Sigmoid colon (tissue), 7 donors: ENCODE results near the gene TERB2. TPM values are rescaled to one million over a fixed set of nuclear protein-coding genes. Genes with fewer than 3 reads are reported as not detected.

Experiments used
- DNase-seq: peaks from one replicate; pipeline ENCODE4 v3.0.0-alpha.2; 2019
- H3K27ac ChIP-seq, 4 donors: fragments of 200-600 bp; sonication (generic); one replicate each; pipeline ENCODE4 v1.5.1; 2016 to 2019; ENCODE audit warnings: mild to moderate bottlenecking in 1 of 4
- H3K27me3 ChIP-seq, 3 donors: fragments of 200-600 bp; sonication (generic); one replicate each; pipeline ENCODE4 v1.5.1; 2019; ENCODE audit warnings: mild to moderate bottlenecking in 1 of 3
- H3K36me3 ChIP-seq, 4 donors: fragments of 200-600 bp; sonication (generic); one replicate each; pipeline ENCODE4 v1.5.1; 2016 to 2019
- H3K4me1 ChIP-seq, 4 donors: fragments of 200-600 bp; sonication (generic); one replicate each; pipeline ENCODE4 v1.5.1; 2017 to 2019
- H3K4me3 ChIP-seq, 4 donors: fragments of 200-600 bp; sonication (generic); one replicate each; pipeline ENCODE4 v1.5.1; 2017 to 2019; ENCODE audit warnings: mild to moderate bottlenecking in 2 of 4, moderate library complexity in 1 of 4
- H3K9me3 ChIP-seq, 4 donors: fragments of 200-600 bp in 3 of 4; sonication (generic) in 3 of 4; one replicate each; pipeline versions ENCODE4 v1.5.1 to v1.6.1; 2013 to 2019
- CTCF ChIP-seq, 4 experiments: fragments of 450-650 bp in 3 of 4; fragments of 200-600 bp in 1 of 4; IDR thresholded peaks; one replicate each; pipeline ENCODE4 v1.5.1; 2016 to 2019; ENCODE audit warnings: antibody characterized with exemption in 4 of 4, mild to moderate bottlenecking in 3 of 4, moderate library complexity in 2 of 4
- EP300 ChIP-seq, 4 donors: sonication (generic); formaldehyde crosslinking; IDR thresholded peaks; one replicate each; pipeline ENCODE4 v1.6.1; 2017; ENCODE audit warnings: antibody characterized with exemption in 4 of 4
- POLR2A ChIP-seq, 2 donors: fragments of 450-650 bp; IDR thresholded peaks; one replicate each; pipeline ENCODE4 v1.6.1; 2016; ENCODE audit warnings: antibody characterized with exemption in 2 of 2, mild to moderate bottlenecking in 2 of 2, moderate library complexity in 2 of 2
- POLR2AphosphoS5 ChIP-seq, 4 donors: sonication (generic); formaldehyde crosslinking; IDR thresholded peaks; one replicate each; pipeline ENCODE4 v1.6.1; 2017; ENCODE audit warnings: antibody characterized with exemption in 4 of 4
- WGBS, 2 donors: extraction: QIAGEN DNeasy Blood & Tissue Kit; methylation state at CpG; one replicate each; pipeline ENCODE4 v1.1.7; 2013; 5-methylcytosine and 5-hydroxymethylcytosine counted together
- intact Hi-C: fragments of 100-400 bp; cut with DNase I; formaldehyde crosslinking; loops from one replicate; pipeline ENCODE4 v1.15.1; 2023
- polyA plus RNA-seq, 3 donors: library from polyadenylated mRNA; stranded (reverse); fragments of 200-250 nt; gene quantifications; one replicate each; pipeline ENCODE4 v1.2.3, GENCODE V29; 2013
- small RNA-seq, 3 donors: library from RNA; depleted of rRNA; stranded (forward); fragments of <200 nt; gene quantifications; one replicate each; pipeline ENCODE3, GENCODE V24; 2016
- total RNA-seq, 4 donors: library from RNA; depleted of rRNA; stranded (reverse); fragments of >200 nt; gene quantifications; one replicate each; pipeline ENCODE4 v1.1.0, GENCODE V29; 2016
- donor health status: healthy with polysubstance abuse.
- donor health status: Bipolar disorder and iron deficiency.
- donor health status: healthy.

TERB2 gene
- total and polyA plus RNA-seq, 7 donors: not detected

- Histone ChIP-seq H3K27ac (no peak overlapping the region), H3K9me3 (no peaks in the 10 kb centered on the region), H3K27me3 (no peaks in the 10 kb centered on the region), H3K4me3 (no peak overlapping the region), H3K4me1 (peaks cover 0 to 16% (median 12%) of the 10 kb centered on the region in 4 donors), H3K36me3 (no peaks in the 10 kb centered on the region)
- 91 to 92% methylated on average over 4 of the region's 4 CpGs for WGBS, 2 donors
- intact Hi-C loops: no loop called here
- DNase-seq: no peak
- no peak for TF ChIP-seq CTCF (IDR thresholded peaks at IDR 0.05)
- no peak for TF ChIP-seq EP300 (IDR thresholded peaks at IDR 0.05)
- no peak for TF ChIP-seq POLR2AphosphoS5 (IDR thresholded peaks at IDR 0.05)
- no peak for TF ChIP-seq POLR2A (IDR thresholded peaks at IDR 0.05)
Observed at GRCh38 chr15:45027220-45027619, 70.7 kb downstream of the TERB2 start.

Small RNA genes within 50 kb of the gene (small RNA-seq; reads per million reads assigned to genes)
- gene RNU1-78P (0 reads per million in 3 donors), gene RNU6-1108P (0 reads per million in 3 donors), gene RNU6-1332P (0 reads per million in 3 donors), gene RNU6-966P (0 reads per million in 3 donors)

Other genes starting within 250 kb of the TERB2 start
- gene PATL2, start 245.4 kb upstream of the TERB2 start, total RNA-seq: under 1 TPM in 3 of 4 donors, not detected in 1; 0.41 to 0.66 (median 0.55) TPM
- 1 to 10 TPM; 1.2 to 8.1 (median 1.2) TPM for gene PATL2, start 245.4 kb upstream of the TERB2 start, polyA plus RNA-seq
- gene B2M, start 245.2 kb upstream of the TERB2 start, total RNA-seq: 1,000 to 10,000 TPM; 1,906 to 2,799 (median 2,534) TPM
- gene B2M, start 245.2 kb upstream of the TERB2 start, polyA plus RNA-seq: 1,000 to 10,000 TPM; 3,109 to 8,584 (median 4,774) TPM
- 10 to 100 TPM; 22.5 to 34.9 (median 29.5) TPM for gene TRIM69, start 220.2 kb upstream of the TERB2 start, total RNA-seq
- gene TRIM69, start 220.2 kb upstream of the TERB2 start, polyA plus RNA-seq: 10 to 100 TPM; 12.6 to 38.6 (median 17.1) TPM
- gene SORD, start 66.5 kb downstream of the TERB2 start, total RNA-seq: 1 to 10 TPM; 3.3 to 10.0 (median 7.6) TPM
- gene SORD, start 66.5 kb downstream of the TERB2 start, polyA plus RNA-seq: 10 to 100 TPM; 10.8 to 26.9 (median 12.9) TPM
- under 1 TPM; 0.14 to 0.83 (median 0.44) TPM for gene DUOX2, start 157.5 kb downstream of the TERB2 start, total RNA-seq
- 100 to 1,000 TPM in 1 of 3 donors, under 1 TPM in 2; 0.60 to 125 (median 0.92) TPM for gene DUOX2, start 157.5 kb downstream of the TERB2 start, polyA plus RNA-seq
- gene DUOXA2, start 157.6 kb downstream of the TERB2 start, total RNA-seq: under 1 TPM in 1 of 4 donors, not detected in 3; 0.28 TPM
- 100 to 1,000 TPM in 1 of 3 donors, 1 to 10 TPM in 1, not detected in 1; 1.4 to 117 TPM for gene DUOXA2, start 157.6 kb downstream of the TERB2 start, polyA plus RNA-seq
- gene DUOXA1, start 173.2 kb downstream of the TERB2 start, total RNA-seq: 1 to 10 TPM in 2 of 4 donors, under 1 TPM in 2; 0.36 to 3.1 (median 1.3) TPM
- gene DUOXA1, start 173.2 kb downstream of the TERB2 start, polyA plus RNA-seq: 1 to 10 TPM in 1 of 3 donors, not detected in 2; 1.7 TPM
- 1 to 10 TPM in 1 of 4 donors, under 1 TPM in 2, not detected in 1; under 0.01 to 1.7 (median 0.27) TPM for gene DUOX1, start 173.3 kb downstream of the TERB2 start, total RNA-seq
- gene DUOX1, start 173.3 kb downstream of the TERB2 start, polyA plus RNA-seq: 1 to 10 TPM in 1 of 3 donors, not detected in 2; 1.3 TPM
- 10 to 100 TPM; 10.6 to 28.5 (median 17.9) TPM for gene SHF, start 231.3 kb downstream of the TERB2 start, total RNA-seq
- 10 to 100 TPM in 2 of 3 donors, 1 to 10 TPM in 1; 3.5 to 13.5 (median 12.6) TPM for gene SHF, start 231.3 kb downstream of the TERB2 start, polyA plus RNA-seq